ENCODE data around the gene NAA35.
"Not testable (repeated sequence)": the region's sequence is repeated elsewhere in the genome, so short reads cannot be mapped to it uniquely, and the experiment has no call there.

Gene NAA35

DNA sequence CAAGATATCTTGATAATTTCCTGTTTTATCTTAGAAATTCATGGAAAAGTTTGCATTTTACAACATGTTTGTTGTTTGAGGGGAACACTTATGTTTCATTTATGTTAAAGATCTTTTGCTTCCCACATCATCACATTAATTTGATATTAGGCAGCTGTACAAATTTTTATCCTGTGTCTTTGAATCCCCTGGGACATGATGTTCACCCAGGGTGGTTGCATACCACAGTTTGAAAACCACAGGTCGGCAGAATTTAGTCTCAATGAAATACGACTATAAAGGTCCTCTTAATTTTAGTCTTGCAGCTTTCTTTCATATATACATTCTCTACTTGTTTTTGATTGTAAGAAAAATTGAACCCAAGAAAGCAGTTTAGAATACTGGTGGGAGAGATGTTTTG, 3.7 kb downstream of the NAA35 start:
- no peak for DNase-seq (ENCODE audit: low spot score)

DNA sequence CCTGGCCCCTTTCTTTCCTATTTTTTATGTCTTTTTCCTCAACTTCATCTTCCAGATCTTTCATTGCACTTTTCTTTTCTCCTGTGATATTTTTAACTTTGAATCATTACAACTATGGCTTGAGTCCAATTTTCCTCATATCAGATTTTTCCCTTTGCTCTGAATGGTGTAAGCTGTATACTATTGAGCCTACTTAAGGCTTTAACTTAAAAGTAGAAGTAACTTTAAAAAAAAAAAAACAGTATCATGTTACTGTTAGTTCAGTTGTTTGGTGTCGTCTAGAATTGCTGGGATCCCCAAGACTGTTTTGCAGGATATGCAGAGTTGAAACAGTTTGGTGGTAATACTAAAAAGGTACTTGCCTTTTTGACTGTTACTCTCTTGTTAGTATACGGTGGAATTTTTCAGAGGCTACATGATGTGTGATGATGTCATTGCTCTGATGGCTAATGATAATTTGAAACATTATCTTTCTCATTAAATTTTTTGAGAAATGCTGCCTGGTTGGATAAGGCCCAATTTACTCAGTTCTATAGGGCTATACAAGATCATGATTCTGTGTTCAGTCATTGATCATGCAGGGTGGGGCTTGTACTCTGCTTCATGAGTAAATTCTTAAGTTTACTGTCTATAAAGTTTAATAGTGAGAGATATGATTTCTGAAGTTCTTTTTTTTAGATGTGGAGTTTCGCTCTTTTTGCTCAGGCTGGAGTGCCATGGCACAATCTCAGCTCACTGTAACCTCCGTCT, 8.8 kb downstream of the NAA35 start:
- DNase-seq (ENCODE audit: low spot score), result no peak

DNA sequence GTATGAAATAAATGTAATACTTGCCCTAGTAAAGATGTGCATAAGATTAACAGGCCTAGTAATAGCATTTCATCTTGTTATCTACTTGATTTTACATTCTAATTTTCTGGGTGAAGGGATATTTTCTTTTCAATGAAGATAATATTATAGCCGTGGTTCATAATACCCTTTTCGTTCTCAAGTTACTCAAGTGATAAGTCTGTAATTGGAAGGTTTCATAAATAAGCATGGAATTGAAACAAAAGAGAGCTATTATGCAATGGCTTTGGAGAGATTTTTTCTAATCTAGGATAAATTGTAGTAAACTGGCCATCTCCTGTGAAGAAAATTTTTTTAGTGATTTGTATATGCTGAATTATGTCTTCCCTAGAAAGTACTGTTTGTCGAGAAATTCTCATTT, 19.0 kb downstream of the NAA35 start:
- no peak for DNase-seq (ENCODE audit: low spot score)

DNA sequence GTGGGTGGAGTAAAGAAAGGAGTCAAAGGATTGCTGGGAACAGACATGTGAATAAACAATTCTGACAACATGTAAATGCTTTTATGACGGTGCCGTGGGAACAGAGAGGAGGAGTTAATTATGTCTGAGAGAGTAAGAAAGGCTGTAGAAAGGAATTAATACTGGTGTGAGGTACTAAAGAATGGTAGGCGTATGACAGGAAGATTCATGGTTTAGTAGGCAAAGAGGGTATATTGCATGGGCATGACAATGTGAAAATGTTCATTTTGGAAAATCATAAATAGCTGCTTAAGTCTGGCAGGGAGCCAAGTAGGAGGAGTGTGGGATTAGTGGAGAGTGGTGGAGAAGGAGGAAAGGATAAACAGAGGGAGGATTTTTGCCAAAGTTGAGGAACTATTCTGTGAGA, 19.7 kb downstream of the NAA35 start:
- DNase-seq (ENCODE audit: low spot score), result peak; percentile 3

- DNase-seq (ENCODE audit: low spot score), result no peak
These were observed 23.6 kb downstream of the NAA35 start for GRCh38 chr9:85964526-85964925.

DNA sequence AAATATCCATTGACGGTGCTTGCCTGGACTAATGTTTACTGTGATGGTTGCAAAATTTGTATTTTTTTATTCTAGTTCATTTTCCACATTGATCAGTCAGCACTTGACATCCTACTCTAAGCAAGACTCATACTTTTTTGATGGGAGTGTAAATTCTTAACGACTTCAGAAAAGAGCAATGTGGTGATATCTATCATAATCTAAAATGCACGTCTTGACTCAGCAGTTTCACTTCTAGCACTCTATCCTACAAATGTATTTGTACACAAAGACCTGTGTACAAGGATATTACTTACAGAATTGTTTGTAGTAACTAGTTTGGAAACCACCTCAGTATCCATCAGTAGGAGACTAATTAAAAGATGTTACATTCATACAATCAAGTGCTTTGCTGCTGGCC, 24.0 kb downstream of the NAA35 start:
- no peak for DNase-seq (ENCODE audit: low spot score)

DNA sequence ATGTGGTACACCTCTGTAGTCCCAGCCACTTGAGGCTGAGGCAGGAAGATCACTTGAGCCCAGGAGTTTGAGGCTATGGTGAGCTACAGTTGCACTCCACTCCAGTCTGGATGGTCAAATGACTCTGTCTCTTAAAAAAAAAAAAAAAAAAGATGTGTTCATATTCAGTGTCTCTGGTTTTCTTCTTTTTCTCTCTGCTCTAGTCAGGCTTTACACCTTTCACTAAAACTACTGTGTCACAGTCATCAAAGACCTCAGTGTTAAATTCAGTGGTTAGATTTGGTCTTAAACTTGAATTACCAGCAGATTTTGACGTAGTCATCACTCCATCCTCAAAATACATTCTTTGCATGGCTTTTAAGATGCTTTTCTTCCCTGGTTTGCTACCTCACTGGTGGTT, 28.8 kb downstream of the NAA35 start:
- no peak for DNase-seq (ENCODE audit: low spot score)

- no peak for DNase-seq (ENCODE audit: low spot score)
These were observed 30.8 kb downstream of the NAA35 start for GRCh38 chr9:85971731-85972130.

DNA sequence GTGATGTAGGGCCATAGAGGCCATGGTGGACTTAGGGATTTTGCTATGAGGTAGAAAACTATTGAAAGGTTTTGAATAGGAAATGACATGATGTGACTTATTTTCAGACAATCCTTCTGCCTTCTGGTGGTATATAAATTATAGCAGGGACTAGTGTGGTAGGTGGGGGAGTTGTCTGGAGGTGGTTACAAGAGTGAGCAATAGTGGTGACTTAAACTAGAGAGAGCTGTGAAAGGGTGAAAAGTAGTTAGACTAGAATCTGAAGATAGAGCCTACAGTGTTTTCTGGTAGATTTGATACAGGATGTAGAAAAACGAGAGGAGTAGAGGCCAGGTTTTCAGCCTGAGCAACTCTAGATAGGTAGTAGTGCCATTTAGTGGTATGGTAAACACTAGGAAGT, 32.3 kb downstream of the NAA35 start:
- no peak for DNase-seq (ENCODE audit: low spot score)

DNA sequence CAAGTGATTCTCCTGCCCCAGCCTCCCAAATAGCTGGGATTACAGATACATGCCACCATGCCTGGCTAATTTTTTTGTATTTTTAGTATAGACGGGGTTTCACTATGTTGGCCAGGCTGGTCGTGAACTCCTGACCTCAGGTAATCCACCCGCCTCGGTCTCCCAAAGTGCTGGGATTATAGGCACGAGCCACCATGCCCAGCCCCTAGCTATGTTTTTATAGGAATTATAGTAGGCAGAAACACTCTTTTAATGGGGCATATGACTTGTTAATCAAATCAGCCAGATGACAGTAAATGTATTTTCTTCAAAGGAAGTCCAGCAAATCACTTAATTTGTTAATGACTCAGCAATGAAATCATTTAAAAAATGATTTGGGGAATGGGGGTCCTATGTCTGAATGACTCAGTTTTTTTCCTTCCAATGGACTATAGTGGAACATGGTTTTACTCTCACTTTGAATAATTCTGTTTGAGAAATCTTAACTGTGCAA, 33.2 kb downstream of the NAA35 start:
- DNase-seq (ENCODE audit: low spot score), result not testable (repeated sequence)

DNA sequence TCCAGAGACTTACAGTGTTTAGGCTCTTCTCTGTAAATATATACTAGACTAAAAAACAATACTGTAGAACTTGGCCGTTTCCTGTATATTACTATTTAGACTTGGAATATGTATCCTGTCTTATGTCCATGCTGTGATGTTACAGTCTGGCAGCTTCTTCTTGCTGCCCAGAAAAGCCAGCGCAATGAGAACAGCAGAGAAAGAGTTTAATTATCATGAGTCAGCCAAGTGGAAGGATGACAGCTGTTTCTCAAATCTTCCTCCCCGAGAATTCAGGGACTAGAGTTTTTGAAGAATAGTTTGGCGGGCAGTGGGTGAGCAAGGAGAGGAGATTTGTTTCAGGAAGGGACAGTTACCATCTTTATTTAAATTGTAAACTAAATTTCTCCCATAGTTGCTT, 37.5 kb downstream of the NAA35 start:
- no peak for DNase-seq (ENCODE audit: low spot score)

DNA sequence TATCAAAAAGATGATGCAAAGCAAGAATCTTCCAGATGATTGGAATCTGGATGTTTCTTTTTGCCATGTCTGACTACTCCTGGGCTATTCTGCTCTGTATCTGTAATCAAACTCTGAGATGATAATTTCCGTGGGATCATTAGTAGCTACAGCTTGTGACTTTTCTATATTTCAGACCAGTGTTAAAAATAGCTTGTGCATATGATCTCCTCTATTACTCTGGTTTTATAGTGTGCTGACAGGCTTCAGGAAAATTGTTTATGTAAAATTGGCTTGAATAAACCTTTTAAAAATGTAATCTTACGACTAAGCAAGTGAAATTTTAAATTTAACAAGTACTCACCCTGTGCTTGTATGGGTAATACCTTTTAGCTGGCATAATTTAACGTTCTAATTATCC, 40.4 kb downstream of the NAA35 start:
- DNase-seq (ENCODE audit: low spot score), result no peak

GRCh38 chr9:85984457-85984856, 43.5 kb downstream of the NAA35 start:
- no peak for DNase-seq (ENCODE audit: low spot score)

DNA sequence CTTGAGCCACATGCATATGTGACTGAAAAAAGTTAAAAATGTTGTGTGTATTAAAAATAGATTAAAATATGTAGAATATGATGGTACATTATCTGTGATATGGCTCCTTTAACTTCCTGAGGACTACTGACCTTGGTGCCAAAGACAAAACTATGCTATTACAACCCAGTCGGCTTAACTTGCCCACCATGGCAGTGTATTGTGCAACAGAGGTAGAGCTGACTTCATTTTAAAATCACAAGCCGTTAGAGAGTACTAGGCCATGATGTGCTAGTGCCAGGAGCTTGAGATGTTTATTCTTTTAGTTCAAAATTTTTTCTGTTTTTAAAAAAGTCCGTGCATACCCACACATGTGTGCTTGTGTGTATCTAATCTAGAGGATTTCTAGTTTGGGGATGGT, 46.3 kb downstream of the NAA35 start:
- DNase-seq (ENCODE audit: low spot score), result peak; percentile 3

DNA sequence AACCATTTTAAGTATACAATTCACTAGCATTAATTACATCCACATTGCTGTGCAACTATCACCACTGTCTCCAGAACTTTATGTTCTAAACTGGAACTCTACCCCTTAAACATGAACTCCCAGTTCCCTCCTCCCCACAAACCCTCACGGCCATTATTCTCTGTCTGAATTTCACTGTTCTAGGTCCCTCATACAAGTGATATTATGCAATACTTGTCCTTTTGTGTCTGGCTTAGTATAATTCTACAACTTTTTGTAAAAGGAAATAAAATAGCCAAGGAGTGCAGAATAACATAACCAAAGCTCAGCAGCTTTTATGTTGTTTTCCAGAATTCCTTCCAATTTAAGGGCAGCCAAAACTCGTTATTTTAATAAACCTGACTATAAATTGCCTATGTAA, 53.2 kb downstream of the NAA35 start:
- no peak for DNase-seq (ENCODE audit: low spot score)

DNA sequence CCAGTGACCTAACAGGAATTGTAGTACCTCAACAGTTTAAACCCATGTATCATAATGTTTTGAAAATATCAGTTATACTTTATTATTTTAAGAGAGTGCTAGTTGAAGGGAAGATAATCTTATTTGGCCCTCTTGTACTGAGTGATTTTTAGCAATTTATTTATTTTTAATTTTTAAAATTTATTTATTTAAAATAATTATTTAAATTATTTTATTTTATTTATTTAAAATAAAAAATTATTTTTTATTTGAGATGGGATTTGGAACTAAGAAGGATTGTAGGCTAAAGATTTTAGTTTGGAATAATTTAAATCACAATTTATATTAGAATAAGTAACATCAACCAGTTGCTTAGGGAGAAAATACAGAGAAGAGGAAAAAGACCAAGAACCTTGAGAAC, 54.2 kb downstream of the NAA35 start:
- DNase-seq (ENCODE audit: low spot score), result no peak

DNA sequence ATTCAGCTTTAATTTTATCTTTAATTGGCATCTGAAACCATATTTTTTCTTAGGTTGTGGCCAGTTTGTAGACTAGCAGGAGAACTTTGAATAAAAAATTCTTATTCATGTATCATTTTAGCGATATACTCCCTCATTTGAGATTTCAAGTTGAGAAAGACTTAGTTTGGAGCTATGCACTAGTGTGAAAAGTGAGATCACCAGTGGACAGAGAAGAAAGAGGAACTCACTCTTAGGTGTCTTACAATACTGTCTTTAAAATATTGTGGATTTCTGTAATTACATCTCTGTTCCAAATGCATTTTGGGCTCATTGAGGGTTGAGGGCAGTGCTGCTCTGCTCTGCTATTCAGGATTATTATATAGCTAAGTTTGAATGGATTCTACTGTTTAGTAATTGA, 54.7 kb downstream of the NAA35 start:
- no peak for DNase-seq (ENCODE audit: low spot score)

GRCh38 chr9:86005253-86005775, 64.4 kb downstream of the NAA35 start:
- DNase-seq (ENCODE audit: low spot score), result no peak

DNA sequence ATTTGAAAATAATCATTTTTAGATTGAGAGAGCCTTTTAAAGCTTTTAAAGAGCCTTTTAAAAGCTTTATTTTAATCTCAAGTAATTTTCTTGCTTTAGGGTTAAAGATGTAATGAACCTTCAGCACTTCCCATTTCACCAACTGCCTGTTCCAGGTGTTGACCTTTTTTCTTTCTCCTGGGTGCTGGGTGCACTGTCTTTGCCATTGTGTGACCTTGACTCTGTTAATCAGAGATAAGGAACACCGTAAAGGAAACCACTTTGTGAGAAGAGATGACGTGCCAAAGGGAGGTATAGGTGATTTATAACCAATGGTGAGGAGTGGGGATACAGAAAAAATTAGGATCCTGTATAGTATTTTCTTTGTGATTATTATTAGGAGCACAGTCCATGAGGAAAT, 68.2 kb downstream of the NAA35 start:
- DNase-seq (ENCODE audit: low spot score), result no peak

DNA sequence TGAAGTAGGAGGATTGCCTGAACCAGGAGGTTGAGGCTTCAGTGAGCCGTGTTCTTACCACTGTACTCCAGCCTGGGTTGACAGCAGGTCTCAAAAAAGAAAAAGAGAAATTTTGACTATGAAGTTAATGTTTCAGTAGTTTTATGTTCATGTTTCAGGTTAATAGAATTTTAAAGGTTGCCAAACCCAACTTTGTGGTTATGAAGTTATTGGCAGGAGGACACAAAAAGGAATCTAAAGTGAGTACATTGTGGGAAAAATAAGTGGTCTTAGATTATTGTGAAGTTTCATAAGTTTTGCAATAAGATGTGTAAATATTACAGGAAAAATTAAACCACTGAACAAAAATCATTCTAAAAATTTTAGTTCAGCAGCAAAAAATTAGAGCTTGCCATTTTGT, 79.8 kb downstream of the NAA35 start:
- DNase-seq (ENCODE audit: low spot score), result no peak

DNA sequence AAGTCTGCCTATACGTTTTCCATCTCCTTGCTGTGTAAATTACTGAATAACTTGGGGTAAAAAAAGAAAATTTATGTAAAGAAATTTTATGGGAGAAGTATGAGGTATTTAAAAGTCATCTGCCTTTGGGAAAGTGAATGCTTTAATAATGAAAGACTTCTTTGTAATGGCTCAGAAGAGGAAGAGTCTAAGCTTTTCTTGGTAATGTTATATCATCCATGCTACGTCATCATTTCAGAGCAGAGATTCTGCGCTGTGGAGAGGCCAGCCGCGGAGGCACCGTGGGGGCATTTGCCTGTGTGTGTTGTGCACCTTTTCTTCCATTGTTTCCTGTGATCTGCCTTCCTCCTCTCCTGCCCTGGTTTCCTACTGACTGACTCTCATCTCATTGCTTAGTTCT, 80.2 kb downstream of the NAA35 start:
- DNase-seq (ENCODE audit: low spot score), result no peak

- DNase-seq (ENCODE audit: low spot score), result no peak
These were observed 81.8 kb downstream of the NAA35 start for GRCh38 chr9:86022687-86023266.

DNA sequence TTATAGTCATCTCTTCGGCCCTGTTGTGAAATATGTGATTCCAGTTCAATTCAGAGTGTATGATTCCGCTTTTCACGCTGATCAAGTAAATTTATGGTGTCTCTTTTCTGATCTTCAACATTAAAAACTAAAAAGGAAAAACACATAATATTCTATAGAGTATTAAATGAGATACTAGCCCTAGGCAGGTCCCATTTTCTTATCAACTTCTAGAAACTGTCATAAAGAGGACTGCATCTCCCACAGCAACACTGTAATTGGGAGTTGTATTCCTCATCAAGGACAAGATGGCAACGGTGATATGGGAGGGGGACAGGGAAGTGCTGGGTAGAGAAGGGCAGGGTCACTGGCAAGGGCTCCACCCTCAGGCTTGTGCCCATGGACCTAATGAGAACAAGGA, 86.8 kb downstream of the NAA35 start:
- DNase-seq (ENCODE audit: low spot score), result no peak
